ENCODE data around the gene LSAMP.

- no peak for TF ChIP-seq CTCF (IDR thresholded peaks at IDR 0.05; ENCODE audit: insufficient read depth, low read length, poor library complexity, severe bottlenecking)
- no peak for TF ChIP-seq EZH2phosphoT487 (conservative IDR thresholded peaks at IDR 0.05; ENCODE audit: low read length)
Measured at GRCh38 chr3:116417151-116417550, 28.1 kb downstream of the LSAMP start.
